Muscle of arm (tissue), 12 donors: ENCODE data around the gene ZNF423. TPM values are rescaled to one million over a fixed set of nuclear protein-coding genes. Genes with fewer than 3 reads are reported as not detected.

Experiments
- DNase-seq: peaks from one replicate; pipeline ENCODE4 v3.0.0-alpha.2; 2013
- polyA plus RNA-seq, 12 donors: library from polyadenylated mRNA; unstranded; fragments of 120-200 nt; gene quantifications; one replicate each; pipeline ENCODE4 v1.2.1, GENCODE V29; 2013; ENCODE audit not compliant: insufficient read length in 12 of 12

The ZNF423 gene
- polyA plus RNA-seq, 12 donors: 22.6 to 37.5 (median 25.9) TPM; not detected in 1

GRCh38 chr16:49650603-49651002 lies 205.3 kb downstream of the ZNF423 start:
- DNase-seq: no peak

DNA sequence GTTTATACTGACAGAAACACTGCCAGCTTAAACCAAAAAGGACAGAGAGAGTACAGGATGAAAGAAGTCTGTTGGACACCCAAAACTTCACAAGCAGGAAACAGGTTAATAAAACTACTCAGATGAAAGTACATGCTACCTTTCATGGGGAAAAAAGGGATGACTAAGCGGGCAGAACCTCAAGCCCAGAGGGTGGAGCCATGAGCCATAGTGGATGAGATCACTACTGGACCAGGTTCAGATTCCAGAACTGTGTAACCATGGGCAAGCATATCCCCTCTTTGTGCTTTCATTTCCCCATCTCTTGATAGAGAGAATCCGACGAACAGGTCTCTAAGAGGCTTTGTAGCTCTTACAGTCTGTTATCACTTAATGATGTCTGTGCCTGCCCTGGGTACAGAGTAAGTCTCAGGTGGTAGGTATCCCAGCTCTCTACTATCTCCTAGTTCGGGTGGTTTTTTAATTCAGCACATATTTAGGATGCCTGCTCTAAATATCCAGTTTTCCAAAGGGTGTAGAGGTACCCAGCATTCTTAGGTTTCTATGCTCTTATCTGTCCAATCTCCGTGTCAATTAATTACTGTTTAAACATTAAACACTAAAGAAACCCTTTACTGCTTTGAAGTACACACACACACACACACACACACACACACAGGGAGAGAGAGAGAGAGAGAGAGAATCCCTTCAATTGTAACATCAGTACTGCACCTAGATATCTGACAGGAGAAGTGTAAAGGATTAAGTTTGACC lies 206.7 kb downstream of the ZNF423 start:
- no peak for DNase-seq

- no peak for DNase-seq
Observed at GRCh38 chr16:49647673-49648072, 208.2 kb downstream of the ZNF423 start.

- DNase-seq: no peak
Observed at GRCh38 chr16:49645263-49645662, 210.6 kb downstream of the ZNF423 start.

GRCh38 chr16:49644145-49644463 lies 211.8 kb downstream of the ZNF423 start:
- DNase-seq: no peak

- no peak for DNase-seq
Observed at GRCh38 chr16:49643429-49644144, 212.3 kb downstream of the ZNF423 start.

DNA sequence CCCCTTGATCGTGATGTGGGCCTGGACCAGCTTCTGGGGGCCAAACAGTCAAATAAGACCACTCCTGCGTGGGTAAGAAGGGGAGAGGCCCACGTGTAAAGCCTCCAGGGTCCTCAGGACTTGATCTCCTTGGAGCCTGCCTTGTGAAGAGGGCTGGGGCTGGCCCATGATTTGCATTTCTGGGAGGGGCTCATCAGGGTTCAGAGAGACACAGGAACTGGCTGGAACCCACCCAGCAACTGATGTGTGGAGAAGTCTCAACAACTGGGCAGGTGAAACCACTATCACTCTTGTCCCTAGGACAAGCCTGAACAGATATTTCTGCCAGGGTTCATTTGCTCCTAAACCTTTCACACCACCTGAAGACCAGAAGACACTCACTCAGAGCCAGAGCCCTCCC lies 214.7 kb downstream of the ZNF423 start:
- DNase-seq: no peak

DNA sequence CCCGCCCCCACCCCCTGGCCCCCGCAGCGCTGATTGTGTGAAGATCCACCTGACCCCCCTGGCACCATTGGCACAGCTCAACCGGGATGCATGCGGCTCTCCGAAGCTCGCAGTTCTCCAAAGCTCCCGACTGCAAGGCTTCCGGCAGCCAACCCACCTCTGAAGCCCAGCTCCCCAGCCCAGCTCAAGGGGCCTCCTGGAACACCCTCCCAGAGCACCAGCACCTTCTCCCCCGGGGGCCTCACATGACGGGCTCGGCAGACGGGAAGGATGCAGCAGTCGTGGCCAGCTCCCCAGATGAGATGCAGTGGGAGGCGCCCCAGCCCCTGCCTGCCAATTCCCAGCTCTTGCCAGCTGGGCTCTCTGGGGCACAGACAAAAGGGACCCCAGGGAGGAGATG lies 215.3 kb downstream of the ZNF423 start:
- no peak for DNase-seq

GRCh38 chr16:49639739-49640431 lies 216.0 kb downstream of the ZNF423 start:
- DNase-seq: no peak

- DNase-seq: no peak
Observed at GRCh38 chr16:49638673-49639610, 217.0 kb downstream of the ZNF423 start.

DNA sequence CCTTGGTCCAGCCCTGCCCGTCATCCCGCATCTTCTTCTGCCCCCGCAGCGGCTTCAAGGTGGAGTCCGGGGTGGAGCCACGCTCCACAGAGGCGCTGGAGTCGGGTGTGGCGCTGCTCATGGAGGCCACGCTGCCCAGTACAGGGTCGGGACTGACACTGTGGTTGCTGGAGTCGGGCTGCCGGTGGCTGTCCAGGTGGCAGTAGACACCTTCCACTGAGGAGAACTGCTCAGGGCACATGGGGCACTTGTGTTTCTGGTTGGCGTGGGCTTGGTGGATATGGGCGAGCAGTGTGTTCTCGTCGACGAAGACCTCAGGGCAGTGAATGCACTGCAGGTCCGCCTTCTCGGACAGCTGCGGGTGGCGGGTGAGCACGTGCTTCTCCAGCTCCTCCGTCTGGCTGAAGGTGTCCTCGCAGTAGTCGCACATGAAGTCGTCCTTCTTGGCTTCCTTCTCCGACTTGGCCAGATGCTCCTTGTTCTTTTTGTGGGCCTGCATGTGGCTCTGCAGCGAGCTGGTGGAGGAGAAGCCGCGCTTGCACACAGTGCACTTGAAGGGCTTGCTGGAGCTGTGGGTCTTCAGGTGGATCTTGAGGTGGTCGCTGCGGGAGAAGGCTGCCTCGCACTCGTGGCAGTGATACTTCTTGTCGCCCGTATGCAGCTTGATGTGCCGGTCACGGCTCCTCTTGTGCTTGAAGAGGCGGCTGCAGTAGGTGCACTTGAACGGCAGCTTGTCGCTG lies 217.8 kb downstream of the ZNF423 start:
- DNase-seq: no peak

GRCh38 chr16:49637511-49637910 lies 218.4 kb downstream of the ZNF423 start:
- DNase-seq: no peak

DNA sequence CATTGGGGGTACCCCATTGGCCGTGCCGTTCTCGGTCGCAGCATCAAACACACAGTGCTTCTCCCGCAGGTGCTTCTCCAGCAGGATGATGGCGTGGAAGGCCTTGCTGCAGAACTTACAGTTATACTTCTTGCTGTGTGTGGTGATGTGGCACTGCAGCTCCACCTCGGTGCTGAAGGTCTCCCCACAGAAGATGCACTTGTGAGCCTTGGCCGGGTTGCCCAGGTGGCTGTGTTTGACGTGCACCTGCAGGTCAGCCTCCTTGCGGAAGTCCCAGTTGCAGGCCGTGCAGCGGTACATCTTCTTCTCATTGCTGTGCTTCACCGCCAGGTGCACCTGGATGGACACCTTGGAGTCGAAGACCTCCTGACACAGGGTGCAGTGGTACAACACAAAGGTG lies 219.3 kb downstream of the ZNF423 start:
- DNase-seq: no peak

- DNase-seq: no peak
Observed at GRCh38 chr16:49635591-49636581, 220.0 kb downstream of the ZNF423 start.

- no peak for DNase-seq
Observed at GRCh38 chr16:49635009-49635350, 220.9 kb downstream of the ZNF423 start.

DNA sequence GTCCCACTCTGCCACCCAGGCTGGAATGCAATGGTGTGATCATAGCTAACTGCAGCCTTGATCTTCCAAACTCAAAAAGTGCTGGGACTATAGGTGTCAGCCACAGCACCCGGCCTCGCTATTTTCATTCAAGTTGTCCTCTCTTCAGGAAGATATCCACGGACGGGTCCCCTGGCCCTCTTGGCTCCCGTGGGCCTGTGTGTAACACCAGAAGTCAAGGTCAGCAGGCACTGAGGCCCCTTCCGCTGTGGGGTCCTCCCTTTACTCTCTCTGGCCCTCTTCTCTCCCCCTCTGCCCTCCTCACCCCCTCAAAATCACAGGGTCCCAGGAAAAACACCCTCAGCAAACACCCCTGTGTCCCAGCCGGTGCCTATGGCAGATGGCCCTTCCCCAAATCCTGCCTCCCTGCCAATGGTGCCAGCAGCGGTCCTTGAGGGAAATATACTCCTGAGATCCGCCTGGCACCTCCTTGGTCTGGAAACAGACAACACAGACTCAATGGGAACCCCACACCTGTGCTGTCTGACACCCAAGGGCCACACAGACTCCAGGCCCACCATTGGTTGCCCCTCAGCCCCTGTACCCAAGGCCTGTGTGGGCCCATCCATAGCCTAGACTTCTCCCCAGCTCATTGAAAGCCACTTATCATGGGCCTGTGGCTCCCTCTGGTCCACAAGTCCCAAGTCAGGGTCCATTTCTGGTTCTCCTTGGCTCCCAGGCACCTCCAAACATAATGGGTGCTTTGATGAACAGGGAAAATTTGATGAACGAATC lies 221.5 kb downstream of the ZNF423 start:
- DNase-seq: no peak

DNA sequence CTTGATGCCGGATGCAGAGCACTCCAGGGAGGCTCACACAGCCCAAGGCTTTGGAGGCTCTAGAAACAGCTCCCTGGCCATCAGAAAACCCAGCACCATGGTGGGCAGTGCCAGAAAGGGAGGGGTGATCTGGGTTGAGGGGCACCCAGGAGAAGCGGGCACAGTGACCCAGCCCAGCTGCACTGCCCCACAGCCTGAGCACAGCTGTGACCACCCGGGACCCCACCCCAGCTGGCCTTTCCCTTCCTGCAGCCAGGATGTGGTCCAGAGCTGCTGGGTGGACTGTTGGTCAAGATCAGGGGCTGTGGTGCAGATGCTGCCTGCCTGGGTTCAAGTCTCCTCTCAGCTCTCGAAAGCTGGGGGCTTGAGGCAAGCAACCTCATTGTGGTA lies 223.1 kb downstream of the ZNF423 start:
- no peak for DNase-seq

DNA sequence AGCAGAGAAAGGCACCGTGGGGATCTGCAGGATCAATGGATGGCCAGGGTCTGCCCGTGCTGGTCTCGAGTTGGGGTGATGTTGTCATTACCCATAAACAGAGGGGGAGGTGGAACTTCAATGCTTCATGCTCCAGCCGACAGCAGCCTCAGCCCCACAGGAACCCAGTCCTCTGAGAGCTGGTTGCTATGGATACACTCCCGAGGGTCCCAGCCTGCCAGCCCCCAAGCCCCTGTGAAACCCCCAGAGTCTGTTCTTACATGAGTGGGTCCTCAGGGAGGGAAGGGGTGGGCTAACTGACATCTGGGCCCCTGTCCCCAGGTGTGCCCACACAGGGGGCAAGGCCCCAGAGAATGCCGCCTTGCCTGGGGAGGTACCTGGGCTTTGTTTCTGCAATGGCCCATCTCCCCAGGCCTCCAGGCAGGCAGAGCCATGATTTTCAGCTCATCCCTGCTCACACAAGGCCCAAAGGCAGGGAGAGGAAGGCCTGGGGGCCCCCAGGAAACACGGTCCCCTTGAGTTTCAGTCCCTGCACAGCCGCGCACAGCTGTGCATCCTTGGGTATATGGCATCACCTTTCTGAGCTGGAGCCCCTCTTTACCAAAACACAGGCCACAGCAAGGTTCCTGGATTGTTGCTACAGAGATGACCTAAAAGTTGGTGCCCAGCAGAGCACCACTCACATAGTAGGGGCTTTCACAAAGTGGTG lies 223.7 kb downstream of the ZNF423 start:
- DNase-seq: no peak
